ENCODE data around the gene PDGFA. TPM values are rescaled to one million over a fixed set of nuclear protein-coding genes. Genes with fewer than 3 reads are reported as not detected.
A peak's percentile ranks its signal among the peaks of the same experiment; 100 is the strongest.

PDGFA gene
- total RNA-seq, 1 experiment from 2014 or later: 4.9 TPM

- Histone ChIP-seq H3K9me3 (no peaks in the 10 kb centered on the region), H3K36me3 (no peaks in the 10 kb centered on the region), H3K27me3 (no peaks in the 10 kb centered on the region), H3K4me3 (no peak overlapping the region)
- no peak for DNase-seq
Observed at GRCh38 chr7:542131-542712, 22.6 kb upstream of the PDGFA start.

- Histone ChIP-seq H3K27me3 (no peaks in the 10 kb centered on the region), H3K4me3 (no peak overlapping the region), H3K36me3 (no peaks in the 10 kb centered on the region), H3K9me3 (no peaks in the 10 kb centered on the region)
- DNase-seq: no peak
Observed at GRCh38 chr7:541661-542060, 22.0 kb upstream of the PDGFA start.

GRCh38 chr7:540997-541396, 21.4 kb upstream of the PDGFA start:
- Histone ChIP-seq H3K36me3 (no peaks in the 10 kb centered on the region), H3K9me3 (no peaks in the 10 kb centered on the region), H3K27me3 (no peaks in the 10 kb centered on the region), H3K4me3 (no peak overlapping the region)
- no peak for DNase-seq

GRCh38 chr7:540579-540978, 20.9 kb upstream of the PDGFA start:
- no peak for DNase-seq
- no peaks in the 10 kb centered on the region for H3K9me3 ChIP-seq
- no peak overlapping the region for H3K4me3 ChIP-seq
- no peaks in the 10 kb centered on the region for H3K36me3 ChIP-seq
- H3K27me3 ChIP-seq: no peaks in the 10 kb centered on the region

GRCh38 chr7:539731-540411, 20.2 kb upstream of the PDGFA start:
- H3K9me3 ChIP-seq: no peaks in the 10 kb centered on the region
- DNase-seq: peak; percentile 54

GRCh38 chr7:538764-539685, 19.4 kb upstream of the PDGFA start:
- DNase-seq: no peak
- no peak overlapping the region for H3K4me3 ChIP-seq
- H3K36me3 ChIP-seq: no peaks in the 10 kb centered on the region

More at GRCh38 chr7:539731-540411, 20.2 kb upstream of the PDGFA start:
- Histone ChIP-seq H3K36me3 (no peaks in the 10 kb centered on the region), H3K27me3 (no peaks in the 10 kb centered on the region), H3K4me3 (no peak overlapping the region)

GRCh38 chr7:537911-538634, 18.4 kb upstream of the PDGFA start:
- Histone ChIP-seq H3K9me3 (no peaks in the 10 kb centered on the region), H3K4me3 (no peak overlapping the region), H3K36me3 (no peaks in the 10 kb centered on the region), H3K27me3 (no peaks in the 10 kb centered on the region)
- DNase-seq: peak; percentile 96

More at GRCh38 chr7:538764-539685, 19.4 kb upstream of the PDGFA start:
- H3K9me3 ChIP-seq: no peaks in the 10 kb centered on the region
- no peaks in the 10 kb centered on the region for H3K27me3 ChIP-seq

GRCh38 chr7:536231-536630, 16.6 kb upstream of the PDGFA start:
- no peaks in the 10 kb centered on the region for H3K27me3 ChIP-seq
- no peaks in the 10 kb centered on the region for H3K9me3 ChIP-seq
- H3K36me3 ChIP-seq: no peaks in the 10 kb centered on the region
- no peak overlapping the region for H3K4me3 ChIP-seq
- DNase-seq: no peak

- H3K27me3 ChIP-seq: peaks cover 3% of the 10 kb centered on the region
- H3K4me3 ChIP-seq: no peak overlapping the region
- DNase-seq: no peak
- H3K9me3 ChIP-seq: no peaks in the 10 kb centered on the region
- no peaks in the 10 kb centered on the region for H3K36me3 ChIP-seq
Observed at GRCh38 chr7:534959-535358, 15.3 kb upstream of the PDGFA start.

GRCh38 chr7:534075-534474, 14.4 kb upstream of the PDGFA start:
- Histone ChIP-seq H3K9me3 (no peaks in the 10 kb centered on the region), H3K27me3 (peaks cover 7% of the 10 kb centered on the region), H3K36me3 (no peaks in the 10 kb centered on the region), H3K4me3 (no peak overlapping the region)
- DNase-seq: no peak

- Histone ChIP-seq H3K27me3 (peaks cover 7% of the 10 kb centered on the region), H3K36me3 (no peaks in the 10 kb centered on the region), H3K4me3 (no peak overlapping the region), H3K9me3 (no peaks in the 10 kb centered on the region; the same call in 1 of the 2 replicates)
- DNase-seq: no peak
Observed at GRCh38 chr7:533266-533665, 13.6 kb upstream of the PDGFA start.

- Histone ChIP-seq H3K36me3 (no peaks in the 10 kb centered on the region), H3K4me3 (no peak overlapping the region), H3K27me3 (peaks cover 7% of the 10 kb centered on the region), H3K9me3 (no peaks in the 10 kb centered on the region; the same call in 1 of the 2 replicates)
- no peak for DNase-seq
Observed at GRCh38 chr7:532379-533143, 12.9 kb upstream of the PDGFA start.

GRCh38 chr7:531777-532176, 12.1 kb upstream of the PDGFA start:
- Histone ChIP-seq H3K27me3 (peaks cover 7% of the 10 kb centered on the region), H3K36me3 (no peaks in the 10 kb centered on the region), H3K4me3 (no peak overlapping the region), H3K9me3 (no peaks in the 10 kb centered on the region; the same call in 1 of the 2 replicates)
- no peak for DNase-seq

GRCh38 chr7:528451-528850, 8.8 kb upstream of the PDGFA start:
- Histone ChIP-seq H3K9me3 (no peaks in the 10 kb centered on the region; the same call in 1 of the 2 replicates), H3K36me3 (no peaks in the 10 kb centered on the region), H3K4me3 (no peak overlapping the region), H3K27me3 (peaks cover 7% of the 10 kb centered on the region)
- DNase-seq: no peak

- Histone ChIP-seq H3K27me3 (peaks cover 7% of the 10 kb centered on the region), H3K36me3 (no peaks in the 10 kb centered on the region), H3K4me3 (no peak overlapping the region), H3K9me3 (no peaks in the 10 kb centered on the region; the same call in 1 of the 2 replicates)
- no peak for DNase-seq
Observed at GRCh38 chr7:527723-528122, 8.1 kb upstream of the PDGFA start.

GRCh38 chr7:526460-527034, 6.9 kb upstream of the PDGFA start:
- H3K27me3 ChIP-seq: peaks cover 17% of the 10 kb centered on the region
- H3K4me3 ChIP-seq: no peak overlapping the region
- no peaks in the 10 kb centered on the region for H3K36me3 ChIP-seq
- DNase-seq: no peak
- H3K9me3 ChIP-seq: no peaks in the 10 kb centered on the region; the same call in 1 of the 2 replicates
